Right lobe of liver (tissue), 6 donors: Measurements from ENCODE around the gene FGD2. TPM values are rescaled to one million over a fixed set of nuclear protein-coding genes. Genes with fewer than 3 reads are reported as not detected.
"Not testable (repeated sequence)": the region's sequence is repeated elsewhere in the genome, so short reads cannot be mapped to it uniquely, and the experiment has no call there.

Source experiments
- ATAC-seq, 4 donors: fragments of 200-7000 bp; cut with Tn5 transposase; one replicate each; pipeline ENCODE4 v1.9.1; 2020; ENCODE audit warnings: mild to moderate bottlenecking in 4 of 4, moderate library complexity in 4 of 4
- DNase-seq, 3 donors: peaks; one replicate each; pipeline ENCODE4 v3.0.0-alpha.2; 2020
- H3K27ac ChIP-seq, 3 donors: fragments of 200-600 bp; one replicate each; pipeline ENCODE4 v1.8.0; 2022
- H3K27me3 ChIP-seq, 2 donors: fragments of 200-600 bp; one replicate each; pipeline ENCODE4 v1.8.0; 2022
- H3K36me3 ChIP-seq, 4 donors: fragments of 200-600 bp; sonication (generic) in 1 of 4; one replicate each; pipeline versions ENCODE4 v1.5.1 to v1.8.0; 2017 to 2022; ENCODE audit warnings: control low read depth in 1 of 4
- H3K4me1 ChIP-seq, 4 donors: fragments of 200-600 bp; sonication (generic) in 1 of 4; one replicate each; pipeline versions ENCODE4 v1.5.1 to v1.8.0; 2017 to 2022; ENCODE audit warnings: control low read depth in 1 of 4
- H3K4me3 ChIP-seq, 3 donors: fragments of 200-600 bp; one replicate each; pipeline ENCODE4 v1.8.0; 2022
- H3K9me3 ChIP-seq, 4 donors: fragments of 200-600 bp; sonication (generic) in 1 of 4; one replicate each; pipeline versions ENCODE4 v1.5.1 to v1.8.0; 2017 to 2022; ENCODE audit warnings: control low read depth in 1 of 4
- CTCF ChIP-seq, 4 donors: fragments of 200-600 bp in 3 of 4; fragments of 450-650 bp in 1 of 4; IDR thresholded peaks; one replicate each; pipeline versions ENCODE4 v1.5.1 to v1.8.0; 2016 to 2022; ENCODE audit warnings: antibody characterized with exemption in 4 of 4, mild to moderate bottlenecking in 2 of 4
- POLR2A ChIP-seq: fragments of 450-650 bp; IDR thresholded peaks from one replicate; pipeline ENCODE4 v1.6.1; 2017; ENCODE audit warnings: antibody characterized with exemption, mild to moderate bottlenecking
- WGBS: methylation state at CpG from one replicate; pipeline ENCODE4 v1.1.6; 2018; ENCODE audit warnings: low coverage, low lambda C conversion rate; ENCODE audit not compliant: insufficient coverage; ENCODE audit errors: missing lambda C conversion rate; 5-methylcytosine and 5-hydroxymethylcytosine counted together
- intact Hi-C, 2 donors: fragments of 100-400 bp; cut with DNase I; formaldehyde crosslinking; loops; one replicate each; pipeline versions ENCODE4 v1.11.2 to v1.14.1; 2022
- total RNA-seq, 6 experiments: library from RNA; depleted of rRNA in 2 of 6; stranded (reverse); fragments of >200 nt in 2 of 6; fragmentation: NEBNext Ultra II Directional in 3 of 6; extraction: Animal tissue kit (Norgen Biotek cat#: 25700) in 3 of 6; gene quantifications; one replicate each; pipeline versions ENCODE4 v1.1.0 to v1.2.4, GENCODE V29; 2016 to 2023
- donor health status: DM: no; HTN: yes; CAD: no.
- donor health status: DM: no; HTN: no; CAD: no.
- donor health status: DM: no; HTN: no; CAD: no.
- donor health status: DM: no; HTN: yes; CAD: no.
- donor health status: DM: no; HTN: yes; CAD: no.

FGD2 gene
- total RNA-seq, 6 experiments from 2014 or later = 6.6 to 15.6 (median 9.6) TPM

- intact Hi-C loops = no loop called here
- WGBS = 0% methylated on average over 16 of the region's 101 CpGs
- Histone ChIP-seq H3K9me3 (no peaks in the 10 kb centered on the region), H3K4me3 (peak within 1 kb of the TSS; percentile 98 to 100 (median 100)), H3K27ac (peak within 1 kb of the TSS; percentile 98 to 100 (median 99)), H3K27me3 (no peaks in the 10 kb centered on the region), H3K4me1 (peaks cover 0 to 16% (median 5%) of the 10 kb centered on the region in 4 donors), H3K36me3 (no peaks in the 10 kb centered on the region)
- ATAC-seq (peak; percentile 90 to 97 (median 95)), DNase-seq (peak; percentile 91 to 93 (median 93))
- TF ChIP-seq CTCF (IDR thresholded peaks at IDR 0.05) (no peak), POLR2A (peak; percentile 97)
Observed at GRCh38 chr6:36985808-36986703, 19.4 kb upstream of the FGD2 start, which contains the start of gene MTCH1. Gene MTCH1, minus strand, starts transcription at chr6:36986196. Its CDS starts 23 bp downstream, at chr6:36986173.

DNA sequence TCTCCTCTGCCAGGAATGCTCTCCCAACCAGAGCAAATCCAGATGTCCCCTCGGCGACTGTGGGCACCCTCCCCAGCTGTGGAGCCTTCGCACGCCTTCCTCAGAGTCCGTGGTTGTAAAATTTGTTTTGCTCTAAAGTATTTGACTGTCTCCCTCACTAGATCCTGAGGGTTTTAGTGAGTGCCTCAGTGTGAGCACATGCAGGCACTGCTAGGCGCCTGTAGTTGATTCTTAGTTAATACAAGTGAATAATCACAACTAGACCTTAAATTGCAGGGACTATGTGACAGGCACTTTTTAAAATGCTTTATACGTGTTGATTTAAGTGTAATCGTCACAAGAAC is 18.8 kb upstream of the FGD2 start:
- no peak for DNase-seq

DNA sequence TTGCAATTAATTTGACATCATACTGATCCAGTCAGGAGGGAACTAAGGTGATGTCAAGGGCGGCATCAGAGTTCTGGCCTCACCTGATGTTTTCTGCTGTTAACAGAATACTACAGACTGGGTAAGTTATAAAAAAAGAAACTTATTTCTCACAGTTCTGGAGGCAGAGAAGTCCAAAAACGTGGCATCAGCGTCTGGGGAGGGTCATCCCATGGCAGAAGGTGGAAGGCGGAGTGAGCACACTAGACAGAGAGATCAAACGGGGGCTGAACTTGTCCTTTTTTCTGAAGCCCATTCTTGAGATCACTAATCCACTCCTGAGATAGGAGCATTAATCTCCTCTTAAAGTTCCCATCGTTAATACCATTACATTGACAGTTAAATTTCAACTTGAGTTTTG is 16.2 kb upstream of the FGD2 start:
- TF ChIP-seq CTCF (IDR thresholded peaks at IDR 0.05) = no peak
- no peak for TF ChIP-seq POLR2A
- H3K4me3 ChIP-seq = no peak overlapping the region
- no peak for DNase-seq
- 66% methylated on average over 6 of the region's 6 CpGs for WGBS
- no peaks in the 10 kb centered on the region for H3K36me3 ChIP-seq
- H3K4me1 ChIP-seq = peaks cover 0 to 5% (median 4%) of the 10 kb centered on the region in 4 donors
- H3K9me3 ChIP-seq = no peaks in the 10 kb centered on the region
- intact Hi-C loops = no loop called here
- H3K27me3 ChIP-seq = no peaks in the 10 kb centered on the region
- no peak for ATAC-seq
- no peak overlapping the region for H3K27ac ChIP-seq

More for the DNA sequence above, 18.8 kb upstream of the FGD2 start:
- Histone ChIP-seq H3K4me1 (peaks cover 0 to 16% (median 5%) of the 10 kb centered on the region in 4 donors), H3K4me3 (peak overlapping the region; percentile 98 to 100 (median 100)), H3K9me3 (no peaks in the 10 kb centered on the region), H3K36me3 (no peaks in the 10 kb centered on the region), H3K27ac (peak overlapping the region; percentile 98 to 100 (median 99)), H3K27me3 (no peaks in the 10 kb centered on the region)
- WGBS = 1% methylated on average over 8 of the region's 8 CpGs
- no peak for ATAC-seq
- TF ChIP-seq CTCF (IDR thresholded peaks at IDR 0.05) (no peak), POLR2A (no peak)
- intact Hi-C loops = no loop called here

DNA sequence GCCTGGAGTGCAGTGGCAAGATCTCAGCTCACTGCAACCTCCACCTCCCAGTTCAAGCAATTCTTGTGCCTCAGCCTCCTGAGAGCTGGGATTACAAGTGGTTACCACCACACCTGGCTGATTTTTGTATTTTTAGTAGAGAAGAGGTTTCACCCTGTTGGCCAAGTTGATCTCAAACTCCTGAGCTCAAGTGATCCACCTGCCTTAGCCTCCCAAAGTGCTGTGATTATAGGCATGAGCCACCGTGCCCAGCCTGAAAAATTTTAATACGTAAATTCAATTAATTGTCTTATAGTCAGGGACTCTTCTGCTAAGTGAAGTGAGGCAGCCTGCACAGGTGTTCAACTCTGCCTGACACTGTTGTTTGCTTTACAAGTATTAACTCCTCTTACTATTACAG is 15.1 kb upstream of the FGD2 start:
- H3K9me3 ChIP-seq, H3K27ac ChIP-seq, intact Hi-C loops, H3K4me3 ChIP-seq, DNase-seq, H3K27me3 ChIP-seq, ATAC-seq, H3K36me3 ChIP-seq, H3K4me1 ChIP-seq: not testable (repeated sequence)
- 86% methylated on average over 2 of the region's 2 CpGs for WGBS
